Hair follicular keratinocyte (primary cell): ENCODE data around the gene EFHB. TPM values are rescaled to one million over a fixed set of nuclear protein-coding genes. Genes with fewer than 3 reads are reported as not detected.

Experiments
- total RNA-seq: library from RNA; depleted of rRNA; stranded (reverse); fragments of >200 nt; gene quantifications from 2 replicates; pipeline ENCODE4 v1.2.3, GENCODE V29; 2015

Gene EFHB, protein sequence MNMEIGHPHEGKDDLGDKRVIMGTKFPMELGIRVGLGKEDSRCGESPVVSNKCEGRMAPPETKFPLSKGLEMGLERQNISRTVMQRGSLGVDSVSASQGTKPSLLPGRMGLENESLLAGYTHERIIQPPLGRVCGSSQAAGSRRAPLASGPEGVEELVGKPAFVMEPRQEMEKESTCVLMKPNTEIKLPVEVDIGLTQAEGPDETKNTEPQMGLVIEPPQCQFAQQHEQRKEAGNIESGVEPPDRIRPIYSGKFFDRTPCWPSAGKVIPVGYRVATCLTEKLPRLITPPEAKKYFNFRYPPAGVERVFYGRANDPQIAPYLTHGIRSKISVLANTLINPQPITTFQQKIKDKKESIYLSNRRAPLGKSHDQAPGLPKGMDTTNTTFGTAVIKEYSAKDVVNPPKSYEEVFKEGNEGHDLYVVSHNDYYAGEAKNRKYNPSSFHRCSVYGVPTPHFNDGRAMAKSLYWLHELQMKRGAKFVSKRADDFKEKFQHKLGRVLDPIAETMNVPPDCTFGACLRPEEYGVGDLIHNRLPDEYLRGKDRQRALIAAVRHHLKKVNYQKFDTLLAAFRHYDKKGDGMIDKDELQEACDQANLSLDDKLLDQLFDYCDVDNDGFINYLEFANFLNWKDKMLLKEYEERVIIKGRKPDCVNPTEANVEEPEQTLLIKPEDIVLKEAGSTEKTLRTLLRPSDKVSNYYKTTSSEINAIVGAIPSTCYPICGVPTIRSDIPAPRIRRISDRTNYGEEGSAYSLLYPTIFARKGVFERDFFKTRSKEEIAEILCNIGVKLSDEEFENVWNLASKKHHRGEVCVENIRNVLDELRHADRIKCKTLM
- total RNA-seq: not detected in 2 replicates

DNA sequence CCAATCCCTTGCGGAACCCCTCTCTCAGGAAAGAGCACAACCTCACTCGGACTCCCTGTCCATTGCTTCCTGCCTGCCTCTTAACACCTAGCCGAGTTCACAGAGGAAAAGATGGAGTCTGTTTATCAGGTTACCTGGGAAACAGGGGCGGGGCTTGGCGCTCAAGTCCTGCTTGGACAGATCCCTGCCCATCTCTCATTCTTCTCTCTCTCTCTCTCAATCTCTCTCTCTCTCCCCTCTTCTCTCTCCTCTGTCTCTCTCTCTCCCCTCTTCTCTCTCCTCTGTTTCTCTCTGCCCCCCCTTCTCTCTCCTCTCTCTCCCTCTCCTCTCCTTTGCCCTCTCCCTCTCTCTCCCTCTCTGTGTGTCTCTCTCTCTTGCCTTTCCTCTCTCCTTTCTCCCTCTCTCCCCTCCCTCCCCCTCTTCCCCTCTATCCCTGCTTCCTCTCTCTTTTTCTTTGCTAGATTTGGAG is at the start of gene EFHB:
Gene EFHB, minus strand, starts transcription at position 120 of the 469 bp plus-strand sequence. CDS start 199 bp downstream, outside the sequence.

DNA sequence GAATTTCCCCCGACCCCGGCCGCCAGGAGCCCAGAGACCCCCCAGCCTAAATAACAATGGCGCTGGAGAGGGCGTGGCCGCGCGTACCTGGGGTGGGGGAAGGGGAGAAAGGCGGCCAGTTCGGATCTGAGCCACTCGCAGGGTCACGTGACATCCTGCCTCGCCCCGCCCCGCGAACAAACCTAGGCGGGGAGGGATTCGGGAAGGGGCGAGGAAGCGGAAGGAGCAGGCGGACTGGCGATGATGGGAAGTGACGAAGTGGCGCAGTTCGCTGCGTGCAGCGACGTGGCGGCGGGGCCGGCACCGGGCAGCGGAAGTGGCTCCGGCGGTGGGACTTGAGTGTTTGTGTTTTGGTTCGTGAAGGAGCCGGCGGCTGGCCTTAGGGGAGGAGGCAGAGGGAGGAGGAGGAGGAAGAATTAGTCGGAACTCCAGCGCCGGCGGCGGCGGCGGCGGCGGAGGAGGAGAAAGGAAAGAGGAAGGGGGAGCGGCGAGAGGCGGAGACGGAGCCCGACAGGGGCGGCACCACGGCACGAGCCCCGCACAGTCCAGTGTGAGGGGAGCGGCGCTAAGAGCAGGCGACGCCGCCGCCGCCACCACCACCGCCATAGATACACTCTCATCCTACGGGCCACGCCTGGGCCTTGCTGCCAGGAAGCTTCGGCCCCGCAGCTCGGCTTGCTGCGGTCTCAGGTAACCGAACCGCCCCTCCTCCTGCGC is 13.0 kb upstream of the EFHB start, which contains the start of gene RAB5A:
Gene RAB5A, plus strand, starts transcription at position 266 of the 717 bp plus-strand sequence. CDS start 3,802 bp downstream, outside the sequence.

Other genes with a start within 250 kb of the EFHB start
- gene RAB5A, start 12.9 kb upstream of the EFHB start, total RNA-seq: 37.6 and 39.5 TPM in 2 replicates
- gene PP2D1, start 78.0 kb upstream of the EFHB start, total RNA-seq: not detected in 2 replicates
- gene KAT2B, start 106.2 kb upstream of the EFHB start, total RNA-seq: 1.4 and 3.5 TPM in 2 replicates